Measurements from ENCODE around the gene CDK4.
A peak's percentile ranks its signal among the peaks of the same experiment; 100 is the strongest.

The CDK4 gene

GRCh38 chr12:57729321-57729844 is 22.7 kb downstream of the CDK4 start:
- Histone ChIP-seq H3K27me3 (ENCODE audit: control insufficient read depth in 5 of 5, insufficient read depth in 4 of 5, low read length in 5 of 5) (peaks cover 0 to 28% (median 13%) of the 10 kb centered on the region in 5 donors), H3K36me3 (ENCODE audit: control insufficient read depth in 5 of 5, insufficient read depth in 5 of 5, low read length in 5 of 5) (peaks cover 0 to 17% (median 3%) of the 10 kb centered on the region in 5 donors), H3K9me3 (ENCODE audit: control insufficient read depth in 5 of 5, low read length in 5 of 5) (no peaks in the 10 kb centered on the region), H3K27ac (ENCODE audit: low read depth, low read length) (no peak overlapping the region), H3K9ac (ENCODE audit: low read length in 5 of 5) (no peak overlapping the region), H3K4me3 (ENCODE audit: low read depth in 1 of 5, low read length in 5 of 5) (no peak overlapping the region), H3K4me1 (ENCODE audit: control insufficient read depth in 5 of 5, insufficient read depth in 5 of 5, low read length in 5 of 5) (peaks cover 0 to 21% (median 17%) of the 10 kb centered on the region in 5 donors)

GRCh38 chr12:57727758-57728395 is 24.2 kb downstream of the CDK4 start:
- H3K9me3 ChIP-seq (ENCODE audit: control insufficient read depth in 5 of 5, low read length in 5 of 5) = no peaks in the 10 kb centered on the region
- H3K9ac ChIP-seq (ENCODE audit: low read length in 5 of 5) = no peak overlapping the region
- H3K27ac ChIP-seq (ENCODE audit: low read depth, low read length) = no peak overlapping the region
- peaks cover 0 to 16% (median 7%) of the 10 kb centered on the region in 5 donors for H3K27me3 ChIP-seq (ENCODE audit: control insufficient read depth in 5 of 5, insufficient read depth in 4 of 5, low read length in 5 of 5)
- peaks cover 0 to 15% (median 3%) of the 10 kb centered on the region in 5 donors for H3K36me3 ChIP-seq (ENCODE audit: control insufficient read depth in 5 of 5, insufficient read depth in 5 of 5, low read length in 5 of 5)
- H3K4me1 ChIP-seq (ENCODE audit: control insufficient read depth in 5 of 5, insufficient read depth in 5 of 5, low read length in 5 of 5) = peaks cover 0 to 21% (median 17%) of the 10 kb centered on the region in 5 donors
- H3K4me3 ChIP-seq (ENCODE audit: low read depth in 1 of 5, low read length in 5 of 5) = no peak overlapping the region

GRCh38 chr12:57726884-57727757 is 25.0 kb downstream of the CDK4 start:
- peaks cover 0 to 21% (median 17%) of the 10 kb centered on the region in 5 donors for H3K4me1 ChIP-seq (ENCODE audit: control insufficient read depth in 5 of 5, insufficient read depth in 5 of 5, low read length in 5 of 5)
- H3K27me3 ChIP-seq (ENCODE audit: control insufficient read depth in 5 of 5, insufficient read depth in 4 of 5, low read length in 5 of 5) = peaks cover 0 to 12% (median 6%) of the 10 kb centered on the region in 5 donors

GRCh38 chr12:57726151-57726883 is 25.8 kb downstream of the CDK4 start:
- H3K9me3 ChIP-seq (ENCODE audit: control insufficient read depth in 5 of 5, low read length in 5 of 5) = no peaks in the 10 kb centered on the region
- peak overlapping the region; percentile 56 to 83 (median 81) for H3K4me3 ChIP-seq (ENCODE audit: low read depth in 1 of 5, low read length in 5 of 5)
- peaks cover 0 to 15% (median 7%) of the 10 kb centered on the region in 5 donors for H3K36me3 ChIP-seq (ENCODE audit: control insufficient read depth in 5 of 5, insufficient read depth in 5 of 5, low read length in 5 of 5)
- peak overlapping the region; percentile 30 for H3K27ac ChIP-seq (ENCODE audit: low read depth, low read length)
- peak overlapping the region in 3 of 5 donors; percentile 5 to 65 (median 42) for H3K9ac ChIP-seq (ENCODE audit: low read length in 5 of 5)
- peaks cover 0 to 21% (median 17%) of the 10 kb centered on the region in 5 donors for H3K4me1 ChIP-seq (ENCODE audit: control insufficient read depth in 5 of 5, insufficient read depth in 5 of 5, low read length in 5 of 5)
- H3K27me3 ChIP-seq (ENCODE audit: control insufficient read depth in 5 of 5, insufficient read depth in 4 of 5, low read length in 5 of 5) = peaks cover 0 to 10% (median under 1%) of the 10 kb centered on the region in 5 donors

More at GRCh38 chr12:57726884-57727757, 25.0 kb downstream of the CDK4 start:
- H3K9me3 ChIP-seq (ENCODE audit: control insufficient read depth in 5 of 5, low read length in 5 of 5) = no peaks in the 10 kb centered on the region
- peak overlapping the region in 1 of 5 donors; percentile 42 for H3K9ac ChIP-seq (ENCODE audit: low read length in 5 of 5)
- no peak overlapping the region for H3K27ac ChIP-seq (ENCODE audit: low read depth, low read length)
- peaks cover 0 to 8% (median 3%) of the 10 kb centered on the region in 5 donors for H3K36me3 ChIP-seq (ENCODE audit: control insufficient read depth in 5 of 5, insufficient read depth in 5 of 5, low read length in 5 of 5)
- peak overlapping the region in 4 of 5 donors; percentile 79 to 83 (median 82) for H3K4me3 ChIP-seq (ENCODE audit: low read depth in 1 of 5, low read length in 5 of 5)

GRCh38 chr12:57725851-57726150 is 26.3 kb downstream of the CDK4 start:
- Histone ChIP-seq H3K9me3 (ENCODE audit: control insufficient read depth in 5 of 5, low read length in 5 of 5) (no peaks in the 10 kb centered on the region), H3K9ac (ENCODE audit: low read length in 5 of 5) (peak overlapping the region in 3 of 5 donors; percentile 5 to 65 (median 31)), H3K4me3 (ENCODE audit: low read depth in 1 of 5, low read length in 5 of 5) (peak overlapping the region in 4 of 5 donors; percentile 79 to 83 (median 82)), H3K27me3 (ENCODE audit: control insufficient read depth in 5 of 5, insufficient read depth in 4 of 5, low read length in 5 of 5) (peaks cover 0 to 6% (median 0%) of the 10 kb centered on the region in 5 donors), H3K27ac (ENCODE audit: low read depth, low read length) (no peak overlapping the region), H3K36me3 (ENCODE audit: control insufficient read depth in 5 of 5, insufficient read depth in 5 of 5, low read length in 5 of 5) (peaks cover 0 to 20% (median 12%) of the 10 kb centered on the region in 5 donors), H3K4me1 (ENCODE audit: control insufficient read depth in 5 of 5, insufficient read depth in 5 of 5, low read length in 5 of 5) (peaks cover 0 to 21% (median 17%) of the 10 kb centered on the region in 5 donors)

- Histone ChIP-seq H3K27me3 (ENCODE audit: control insufficient read depth in 5 of 5, insufficient read depth in 4 of 5, low read length in 5 of 5) (peaks cover 0 to 3% (median 0%) of the 10 kb centered on the region in 5 donors), H3K4me3 (ENCODE audit: low read depth in 1 of 5, low read length in 5 of 5) (no peak overlapping the region), H3K27ac (ENCODE audit: low read depth, low read length) (no peak overlapping the region), H3K36me3 (ENCODE audit: control insufficient read depth in 5 of 5, insufficient read depth in 5 of 5, low read length in 5 of 5) (peaks cover 0 to 27% (median 19%) of the 10 kb centered on the region in 5 donors), H3K9ac (ENCODE audit: low read length in 5 of 5) (no peak overlapping the region), H3K4me1 (ENCODE audit: control insufficient read depth in 5 of 5, insufficient read depth in 5 of 5, low read length in 5 of 5) (peaks cover 0 to 21% (median 17%) of the 10 kb centered on the region in 5 donors), H3K9me3 (ENCODE audit: control insufficient read depth in 5 of 5, low read length in 5 of 5) (no peaks in the 10 kb centered on the region)
Measured at GRCh38 chr12:57724936-57725740, 27.0 kb downstream of the CDK4 start.

GRCh38 chr12:57724003-57724935 is 27.8 kb downstream of the CDK4 start:
- Histone ChIP-seq H3K4me3 (ENCODE audit: low read depth in 1 of 5, low read length in 5 of 5) (no peak overlapping the region), H3K36me3 (ENCODE audit: control insufficient read depth in 5 of 5, insufficient read depth in 5 of 5, low read length in 5 of 5) (peaks cover 4 to 33% (median 27%) of the 10 kb centered on the region in 5 donors), H3K27me3 (ENCODE audit: control insufficient read depth in 5 of 5, insufficient read depth in 4 of 5, low read length in 5 of 5) (peaks cover 0 to 2% (median 0%) of the 10 kb centered on the region in 5 donors), H3K27ac (ENCODE audit: low read depth, low read length) (no peak overlapping the region), H3K4me1 (ENCODE audit: control insufficient read depth in 5 of 5, insufficient read depth in 5 of 5, low read length in 5 of 5) (peaks cover 0 to 21% (median 17%) of the 10 kb centered on the region in 5 donors), H3K9me3 (ENCODE audit: control insufficient read depth in 5 of 5, low read length in 5 of 5) (no peaks in the 10 kb centered on the region), H3K9ac (ENCODE audit: low read length in 5 of 5) (no peak overlapping the region)

GRCh38 chr12:57723630-57723962 is 28.5 kb downstream of the CDK4 start:
- Histone ChIP-seq H3K9me3 (ENCODE audit: control insufficient read depth in 5 of 5, low read length in 5 of 5) (no peaks in the 10 kb centered on the region), H3K9ac (ENCODE audit: low read length in 5 of 5) (no peak overlapping the region), H3K4me3 (ENCODE audit: low read depth in 1 of 5, low read length in 5 of 5) (no peak overlapping the region), H3K27me3 (ENCODE audit: control insufficient read depth in 5 of 5, insufficient read depth in 4 of 5, low read length in 5 of 5) (peaks cover 0 to 2% (median 0%) of the 10 kb centered on the region in 5 donors), H3K27ac (ENCODE audit: low read depth, low read length) (no peak overlapping the region), H3K36me3 (ENCODE audit: control insufficient read depth in 5 of 5, insufficient read depth in 5 of 5, low read length in 5 of 5) (peaks cover 5 to 39% (median 34%) of the 10 kb centered on the region in 5 donors), H3K4me1 (ENCODE audit: control insufficient read depth in 5 of 5, insufficient read depth in 5 of 5, low read length in 5 of 5) (peaks cover 0 to 21% (median 17%) of the 10 kb centered on the region in 5 donors)

Data from subcutaneous abdominal adipose tissue (tissue), 5 donors.